ENCODE data around the gene SLIT3.
"Not testable (repeated sequence)": the region's sequence is repeated elsewhere in the genome, so short reads cannot be mapped to it uniquely, and the experiment has no call there.

The SLIT3 gene

DNA sequence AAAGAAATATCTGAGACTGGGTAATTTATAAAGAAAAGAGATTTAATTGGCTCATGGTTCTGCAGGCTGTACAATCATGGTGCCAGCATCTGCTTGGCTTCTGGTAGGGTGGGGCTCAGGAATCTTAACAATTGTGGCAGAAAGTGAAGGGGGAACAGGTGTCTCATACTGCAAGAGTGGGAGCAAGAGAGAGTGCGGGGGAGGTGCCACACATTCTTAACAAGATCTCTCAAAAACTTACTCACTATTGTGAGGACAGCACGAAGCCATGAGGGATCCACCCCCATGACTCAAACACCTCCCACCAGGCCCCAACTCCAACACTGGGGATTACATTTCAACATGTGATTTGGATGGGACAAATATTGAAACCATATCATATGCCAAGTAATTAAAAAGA lies 651.6 kb downstream of the SLIT3 start:
- no peak for DNase-seq (ENCODE audit: low read depth, low spot score)

DNA sequence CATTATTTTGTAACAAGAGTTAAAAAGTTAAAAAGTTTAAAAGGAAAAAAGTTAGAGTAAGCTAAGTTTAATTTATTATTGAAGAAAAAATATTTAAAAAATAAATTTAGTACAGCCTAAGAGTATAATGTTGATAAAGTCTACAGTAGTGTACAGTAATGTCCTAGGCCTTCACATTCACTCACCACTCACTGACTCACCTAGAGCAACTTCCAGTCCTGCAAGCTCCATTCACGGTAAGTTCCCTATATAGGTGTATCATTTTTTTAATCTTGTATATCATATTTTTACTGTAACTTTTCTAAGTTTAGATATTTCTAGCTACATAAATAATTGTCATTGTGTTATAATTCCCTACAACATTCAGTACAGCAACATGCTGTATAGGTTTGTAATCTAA lies 652.4 kb downstream of the SLIT3 start:
- DNase-seq (ENCODE audit: low read depth, low spot score): no peak

DNA sequence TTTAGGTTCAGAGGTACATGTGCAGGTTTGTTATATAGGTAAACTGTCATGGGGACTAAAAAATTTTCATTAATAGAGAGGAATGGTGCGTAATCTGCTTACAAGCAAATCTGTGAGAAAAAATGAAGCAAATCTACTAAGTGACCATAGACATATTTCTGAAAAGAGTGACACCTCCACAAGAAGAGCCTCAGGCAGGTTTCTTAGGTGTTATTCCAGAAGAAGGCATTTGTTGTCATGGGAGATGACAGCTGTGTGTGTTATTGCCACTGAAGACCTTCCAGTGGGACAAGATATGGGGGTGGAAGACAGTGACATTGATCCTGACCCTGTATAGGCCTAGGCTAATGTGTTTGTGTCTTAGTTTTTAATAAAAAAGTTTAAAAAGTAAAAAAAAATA lies 652.9 kb downstream of the SLIT3 start:
- DNase-seq (ENCODE audit: low read depth, low spot score): no peak

DNA sequence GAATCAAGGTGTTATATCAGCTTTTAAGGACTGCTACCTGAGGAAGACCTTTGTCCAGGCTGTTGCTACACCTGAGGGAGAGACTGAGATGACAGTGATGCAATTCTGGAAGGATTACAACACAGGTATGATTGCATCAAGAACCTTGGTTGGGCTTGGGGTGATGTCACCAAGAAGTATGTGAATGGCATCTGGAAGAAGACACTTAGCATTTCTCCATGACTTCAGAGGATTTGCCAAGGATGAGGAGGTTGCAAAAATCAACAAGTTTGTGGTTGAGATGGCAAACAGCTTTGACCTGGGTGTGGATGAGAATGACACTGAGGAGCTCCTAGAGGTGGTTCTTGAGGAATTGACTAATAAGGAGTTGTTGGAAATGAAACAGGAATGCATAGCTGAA lies 653.9 kb downstream of the SLIT3 start:
- DNase-seq (ENCODE audit: low read depth, low spot score): no peak

DNA sequence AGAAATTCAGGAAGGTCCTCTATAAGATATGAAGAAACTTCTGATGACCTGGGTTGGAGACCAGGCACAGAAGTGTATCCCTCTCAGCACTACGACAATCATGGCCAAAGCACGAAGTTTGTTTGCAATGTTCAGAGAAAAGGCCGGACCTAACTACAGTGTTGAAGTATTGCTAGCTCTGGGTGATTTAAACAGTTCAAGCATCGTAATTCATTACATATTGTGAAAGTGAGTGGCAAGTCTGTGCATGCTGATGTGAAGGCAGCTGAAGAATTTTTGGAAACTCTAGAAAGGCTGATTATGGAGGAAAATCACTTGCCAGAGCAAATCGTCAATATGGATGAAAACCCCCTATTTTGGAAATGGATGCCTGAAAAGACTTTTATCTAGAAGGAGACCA lies 654.6 kb downstream of the SLIT3 start:
- DNase-seq (ENCODE audit: low read depth, low spot score): no peak

DNA sequence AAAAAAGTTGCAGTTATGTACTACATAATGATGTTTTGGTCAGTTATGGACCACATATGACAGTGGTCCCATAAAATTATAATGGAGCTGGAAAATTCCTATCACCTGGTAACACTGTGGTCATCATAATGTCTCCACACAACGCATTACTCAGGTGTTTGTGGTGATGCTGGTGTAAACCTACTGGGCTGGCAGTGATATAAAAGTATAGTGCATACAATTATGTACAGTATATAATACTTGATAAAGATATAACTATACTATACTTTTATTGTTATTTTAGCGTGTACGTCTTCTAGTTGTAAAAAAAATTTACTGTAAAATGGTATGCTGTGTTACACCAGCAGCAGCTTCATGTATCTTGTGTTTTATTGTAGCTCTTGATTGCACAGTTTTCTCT lies 655.7 kb downstream of the SLIT3 start:
- DNase-seq (ENCODE audit: low read depth, low spot score): no peak

DNA sequence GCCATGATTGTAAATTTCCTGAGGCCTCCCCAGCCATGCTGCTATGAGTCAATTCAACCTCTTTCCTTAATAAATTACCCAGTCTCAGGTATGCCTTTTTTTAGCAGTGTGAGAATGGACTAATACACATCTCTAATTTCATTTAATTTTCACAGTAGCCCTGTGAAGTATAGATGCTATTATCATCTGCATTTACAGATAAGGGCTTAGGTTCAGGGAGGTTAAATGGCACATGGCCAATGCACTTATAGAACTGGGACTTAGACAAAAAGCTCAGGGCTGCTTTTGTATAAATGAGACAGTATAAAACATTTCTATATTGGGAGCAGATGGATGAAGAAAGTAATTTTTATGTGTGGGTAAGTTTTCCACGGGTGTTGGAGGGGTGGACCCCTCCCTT lies 658.9 kb downstream of the SLIT3 start:
- no peak for DNase-seq (ENCODE audit: low read depth, low spot score)

DNA sequence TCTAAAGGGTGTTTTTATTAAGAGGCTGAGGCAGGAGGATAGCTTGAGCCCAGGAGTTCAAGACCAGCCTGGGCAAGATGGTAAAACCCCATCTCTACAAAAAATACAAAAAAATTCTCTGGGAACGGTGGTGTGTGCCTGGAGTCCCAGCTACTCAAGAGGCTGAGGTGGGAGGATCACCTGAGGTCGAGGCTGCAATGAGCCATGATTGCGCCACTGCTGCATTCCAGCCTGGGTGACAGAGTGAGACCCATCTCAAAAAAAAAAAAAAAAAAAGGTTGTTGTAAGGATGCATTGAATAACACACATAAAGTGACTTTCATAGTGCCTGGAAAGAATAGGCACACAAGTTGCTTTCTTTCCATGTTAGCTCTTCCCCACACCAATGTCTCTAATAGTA lies 662.1 kb downstream of the SLIT3 start:
- not testable (repeated sequence) for DNase-seq (ENCODE audit: low read depth, low spot score)

DNA sequence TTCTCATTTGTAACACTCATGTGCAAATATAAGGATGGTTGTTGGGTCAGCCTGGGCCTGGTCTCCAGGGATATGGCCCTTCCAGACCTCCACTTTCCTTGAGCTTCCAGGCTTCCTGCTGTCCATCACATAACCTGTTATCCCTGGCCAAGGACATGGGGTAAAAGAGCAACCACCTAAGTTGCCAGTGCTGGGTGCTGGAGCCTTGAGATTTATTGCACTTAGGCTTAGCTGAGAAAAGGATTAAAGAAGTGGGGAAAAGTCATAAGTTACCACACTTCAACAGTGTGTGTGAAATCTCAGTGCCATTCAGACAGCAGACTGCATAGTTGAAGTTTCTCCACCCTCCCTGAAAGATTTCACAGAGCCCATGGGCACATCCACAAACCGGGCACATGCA lies 663.1 kb downstream of the SLIT3 start:
- DNase-seq (ENCODE audit: low read depth, low spot score): no peak

DNA sequence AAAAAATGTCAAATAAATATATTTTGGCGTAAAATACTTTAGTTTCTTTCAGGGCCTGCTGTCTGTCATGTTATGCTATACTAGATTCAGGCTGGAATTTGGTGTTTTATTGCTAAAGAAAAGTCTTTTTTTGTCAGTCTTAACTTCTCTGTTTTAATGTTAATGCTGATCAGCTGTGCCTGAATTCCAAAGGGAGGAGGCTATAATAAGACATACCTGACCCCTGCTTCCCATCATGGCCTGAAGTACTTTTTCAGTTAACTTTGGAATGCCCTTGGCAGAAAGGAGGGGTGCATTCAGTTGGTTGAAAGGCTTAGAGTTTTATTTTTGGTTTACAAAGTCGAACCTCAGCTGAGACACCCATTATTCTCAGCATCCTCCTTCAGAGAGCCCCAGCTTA lies 663.7 kb downstream of the SLIT3 start:
- no peak for DNase-seq (ENCODE audit: low read depth, low spot score)

DNA sequence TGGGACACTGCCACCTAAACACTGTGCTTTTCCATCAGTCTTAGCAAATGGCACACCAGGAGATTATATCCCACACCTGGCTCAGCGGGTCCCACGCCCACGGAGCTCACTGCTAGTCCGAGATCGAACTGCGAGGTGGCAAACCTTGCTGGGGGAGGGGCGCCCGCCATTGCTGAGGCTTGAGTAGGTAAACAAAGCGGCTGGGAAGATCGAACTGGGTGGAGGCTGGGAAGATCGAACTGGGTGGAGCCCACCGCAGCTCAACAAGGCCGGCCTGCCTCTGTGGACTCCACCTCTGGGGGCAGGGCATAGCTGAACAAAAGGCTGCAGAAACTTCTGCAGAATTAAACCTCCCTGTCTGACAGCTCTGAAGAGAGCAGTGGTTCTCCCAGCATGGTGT lies 670.0 kb downstream of the SLIT3 start:
- DNase-seq (ENCODE audit: low read depth, low spot score): not testable (repeated sequence)

DNA sequence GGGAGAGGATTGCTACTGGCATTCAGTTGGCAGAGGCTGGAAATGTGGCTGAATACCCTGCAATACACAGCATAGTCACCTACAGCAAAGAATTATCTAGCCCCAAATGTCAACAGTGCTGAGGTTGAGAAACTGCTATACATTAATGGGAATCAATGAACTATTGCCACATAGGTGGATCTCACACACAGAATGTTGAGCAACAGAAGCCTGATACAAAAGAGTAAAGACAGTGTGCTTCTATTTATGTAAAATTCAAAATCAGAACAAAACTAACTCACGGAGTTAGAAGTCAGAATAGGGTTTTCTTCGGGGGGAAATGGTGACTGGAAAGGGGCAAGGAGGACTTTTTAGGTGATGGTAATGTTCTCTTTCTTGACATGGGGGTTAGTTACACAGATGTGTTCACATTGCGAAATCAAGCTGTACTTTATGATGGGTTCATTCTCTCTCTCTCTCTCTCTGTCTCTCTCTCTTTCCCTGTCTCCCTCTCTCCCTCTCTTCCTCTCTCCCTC lies 676.0 kb downstream of the SLIT3 start:
- DNase-seq (ENCODE audit: low read depth, low spot score): no peak

DNA sequence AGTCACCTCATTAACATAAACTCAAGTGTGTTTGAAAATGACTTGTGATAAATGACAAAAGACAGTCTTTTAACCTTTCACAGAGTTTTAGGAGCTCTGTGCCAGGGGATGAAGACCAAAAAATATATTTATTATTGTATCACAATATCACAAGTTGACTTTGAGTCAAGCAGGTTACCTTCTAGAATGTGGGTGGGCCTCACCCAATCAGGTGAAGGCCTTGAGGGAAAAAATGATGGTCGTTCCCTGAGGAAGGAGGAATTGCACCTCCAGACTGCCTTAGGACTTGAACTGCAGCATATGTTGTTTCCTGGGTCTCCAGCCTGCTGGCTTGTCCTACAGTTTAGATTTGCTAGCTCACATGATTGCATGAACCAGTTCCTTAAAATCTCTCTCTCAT lies 680.1 kb downstream of the SLIT3 start:
- no peak for DNase-seq (ENCODE audit: low read depth, low spot score)

DNA sequence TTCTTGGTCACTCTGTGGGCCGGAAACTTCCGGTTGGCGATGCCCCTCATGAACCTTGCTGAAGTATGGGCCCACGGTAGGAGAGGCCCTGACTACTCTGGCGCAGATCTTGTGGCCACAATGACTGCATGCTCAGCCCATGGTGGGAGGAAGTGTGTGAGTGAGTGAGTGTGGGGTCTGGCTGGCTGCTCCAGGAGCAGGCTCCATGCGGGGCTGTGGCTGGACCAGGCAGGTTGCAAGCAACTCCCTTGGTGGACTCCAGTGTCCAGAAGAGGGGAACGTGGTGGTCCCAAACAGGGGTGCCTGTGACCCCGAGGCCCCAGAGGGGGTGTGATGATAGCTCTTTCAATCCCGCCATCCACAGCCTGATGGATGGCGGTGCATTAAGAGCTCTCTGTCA lies 686.3 kb downstream of the SLIT3 start:
- DNase-seq (ENCODE audit: low read depth, low spot score): no peak

DNA sequence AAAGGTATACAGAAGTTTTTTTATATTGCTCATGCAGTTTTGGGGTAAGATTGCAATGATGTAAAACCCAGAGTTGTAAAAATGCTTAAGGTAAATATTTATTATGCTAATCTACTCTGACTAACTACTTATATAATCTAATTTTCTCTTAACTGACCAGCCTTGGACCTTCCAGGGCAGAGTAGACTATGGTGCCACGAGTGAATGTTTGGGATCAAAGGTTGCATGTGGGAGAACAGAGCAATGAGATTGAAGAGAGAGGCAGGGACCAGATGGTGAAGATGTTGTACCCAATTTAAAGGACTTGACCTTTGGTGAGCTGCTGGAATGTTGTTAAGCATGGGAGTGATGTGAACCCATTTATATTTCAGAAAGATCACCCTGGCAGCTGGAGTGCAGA lies 686.9 kb downstream of the SLIT3 start:
- no peak for DNase-seq (ENCODE audit: low read depth, low spot score)

DNA sequence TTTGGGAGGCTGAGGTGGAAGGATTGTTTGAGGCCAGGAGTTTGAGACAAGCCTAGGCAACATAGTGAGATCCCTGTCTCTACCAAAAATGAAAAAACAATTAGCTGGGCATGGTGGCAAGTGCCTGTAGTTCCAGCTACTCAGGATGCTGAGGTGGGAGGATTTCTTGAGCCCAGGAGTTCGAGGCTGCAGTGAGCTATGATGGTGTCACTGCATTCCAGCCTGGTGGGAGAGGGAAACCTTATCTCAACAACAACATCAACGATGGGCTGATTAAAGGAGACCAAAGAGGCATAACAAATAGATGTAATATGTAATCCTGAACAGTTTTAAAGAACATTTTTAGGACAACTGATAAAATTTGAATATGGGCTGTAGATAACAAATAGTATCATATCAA lies 687.5 kb downstream of the SLIT3 start:
- no peak for DNase-seq (ENCODE audit: low read depth, low spot score)

DNA sequence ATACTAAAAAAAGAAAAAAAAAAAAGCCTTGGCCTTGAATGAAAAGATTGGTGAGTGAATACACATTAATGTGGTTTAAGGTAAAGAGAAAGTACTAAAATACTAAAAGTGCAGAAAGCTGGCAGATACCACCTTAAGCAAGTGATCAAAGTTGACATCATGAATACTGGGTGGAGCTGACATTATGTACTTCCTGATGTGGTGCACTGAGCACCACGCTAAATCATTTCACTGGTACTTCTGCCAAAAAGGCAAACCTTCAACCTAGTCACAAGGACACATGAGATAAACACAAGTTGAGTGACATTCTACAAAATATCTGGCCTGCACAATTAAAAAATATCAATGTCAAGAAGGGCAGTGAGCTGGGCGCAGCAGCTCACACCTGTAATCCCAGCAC lies 687.9 kb downstream of the SLIT3 start:
- no peak for DNase-seq (ENCODE audit: low read depth, low spot score)

DNA sequence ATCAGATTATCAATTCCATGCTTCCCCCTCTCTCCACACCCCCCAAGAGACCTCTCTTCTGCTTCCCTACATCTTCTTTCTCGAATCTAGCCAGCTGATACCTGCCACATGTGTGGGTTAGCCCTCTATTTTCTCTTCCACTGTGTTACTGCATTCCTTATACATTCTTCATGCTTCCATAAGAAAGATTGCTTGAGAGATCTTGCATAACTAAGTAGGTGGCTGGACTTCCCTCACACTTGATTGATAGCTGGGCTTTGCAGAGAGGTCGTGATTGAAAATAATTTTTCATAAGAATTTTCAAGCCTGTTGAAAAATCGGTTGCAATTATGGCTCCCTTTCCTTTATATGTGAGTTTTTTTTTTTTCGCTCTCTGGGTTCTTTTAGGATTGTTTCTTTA lies 688.8 kb downstream of the SLIT3 start:
- no peak for DNase-seq (ENCODE audit: low read depth, low spot score)

Data from iPS DF 19.7 (cell line).